PC-9 (cell line): ENCODE measurements around the gene LRRC3C. TPM values are rescaled to one million over a fixed set of nuclear protein-coding genes. Genes with fewer than 3 reads are reported as not detected.

ENCODE experiments used
- BruUV-seq: library from RNA; stranded (reverse); fragments of 400-500 nt; replicated peaks from 2 replicates; lab custom pipeline; 2021; lab: Mats Ljungman, UMichigan
- CTCF ChIA-PET: fragments of 300-600 bp; sonication (Branson Sonifier 250); formaldehyde crosslinking; loops from one replicate; lab custom pipeline; 2022; ENCODE audit warnings: antibody characterized with exemption; lab: Charles Lee
- POLR2A ChIA-PET: fragments of 300-600 bp; sonication (Branson Sonifier 250); formaldehyde crosslinking; loops from one replicate; lab custom pipeline; 2022; ENCODE audit warnings: antibody characterized with exemption; ENCODE audit not compliant: unreplicated experiment; lab: Charles Lee
- DNase-seq, 2 experiments: peaks; one replicate each; pipeline versions ENCODE4 v3.0.0 to v3.0.0-alpha.2; 2015 to 2022; ENCODE audit warnings: mixed read lengths in 1 of 2
- H2AFZ ChIP-seq: fragments of 200-600 bp; sonication (generic); 2 replicates; pipeline ENCODE4 v1.8.1; 2017; ENCODE audit warnings: antibody characterized with exemption
- H3F3A ChIP-seq: fragments of 200-600 bp; sonication (generic); 2 replicates; pipeline ENCODE4 v1.8.1; 2017; ENCODE audit warnings: antibody characterized with exemption, mild to moderate bottlenecking, low read depth; ENCODE audit not compliant: insufficient read depth
- H3K27ac ChIP-seq: fragments of 200-600 bp; sonication (generic); 2 replicates; pipeline ENCODE4 v1.6.1; 2016; ENCODE audit warnings: mixed run types
- H3K27me3 ChIP-seq: fragments of 200-600 bp; sonication (generic); 2 replicates; pipeline ENCODE4 v1.6.1; 2016; ENCODE audit warnings: low read depth, mixed run types; ENCODE audit not compliant: insufficient read depth
- H3K36me3 ChIP-seq: fragments of 200-600 bp; sonication (generic); 2 replicates; pipeline ENCODE4 v1.6.1; 2016; ENCODE audit warnings: low read depth, mixed run types
- H3K4me1 ChIP-seq: fragments of 200-600 bp; sonication (generic); replicated peaks from 2 replicates; pipeline ENCODE4 v1.6.1; 2016; ENCODE audit warnings: mixed run types; ENCODE audit not compliant: insufficient read depth
- H3K4me2 ChIP-seq: fragments of 200-600 bp; sonication (generic); 2 replicates; pipeline ENCODE4 v1.6.1; 2017; ENCODE audit warnings: mixed run types
- H3K4me3 ChIP-seq: fragments of 200-600 bp; sonication (generic); 2 replicates; pipeline ENCODE4 v1.6.1; 2016; ENCODE audit warnings: mixed run types
- H3K79me2 ChIP-seq: fragments of 200-600 bp; sonication (generic); 2 replicates; pipeline ENCODE4 v1.6.1; 2017; ENCODE audit warnings: low read depth, mixed run types
- H3K9me2 ChIP-seq: fragments of 200-600 bp; sonication (generic); 2 replicates; pipeline ENCODE4 v1.8.1; 2017; ENCODE audit warnings: mild to moderate bottlenecking; ENCODE audit not compliant: insufficient read depth
- H3K9me3 ChIP-seq: fragments of 200-600 bp; sonication (generic); 2 replicates; pipeline ENCODE4 v1.8.1; 2016; ENCODE audit warnings: low read depth; ENCODE audit not compliant: insufficient read depth
- H4K20me1 ChIP-seq: fragments of 200-600 bp; sonication (generic); 2 replicates; pipeline ENCODE4 v1.8.1; 2017; ENCODE audit not compliant: insufficient read depth
- EZH2 ChIP-seq: fragments of 200-600 bp; sonication (generic); IDR thresholded peaks from 2 replicates; pipeline ENCODE4 v1.8.0; 2017; ENCODE audit warnings: antibody characterized with exemption, low read depth
- intact Hi-C: fragments of 100-400 bp; cut with micrococcal nuclease; formaldehyde crosslinking; loops from one replicate; pipeline ENCODE4 v1.10.0; 2022; ENCODE audit not compliant: unreplicated experiment
- total RNA-seq: library from RNA; stranded (reverse); gene quantifications from 2 replicates; pipeline ENCODE4 v1.2.3, GENCODE V29; 2021
- TF ChIP-seq, protein P1 (sequence below): fragments of 200-600 bp; sonication (generic); conservative IDR thresholded peaks from 2 replicates; pipeline ENCODE4 v1.6.1; 2017; ENCODE audit warnings: mixed run types, antibody characterized with exemption, mild to moderate bottlenecking, moderate library complexity

The LRRC3C gene
- total RNA-seq, 1 experiment from 2014 or later: not detected

GRCh38 chr17:39949028-39949427 is 21.5 kb downstream of the LRRC3C start:
- DNase-seq: peak in 1 of 2 experiments; percentile 85
- intact Hi-C loops: no loop called here
- TF ChIP-seq, protein P1, sequence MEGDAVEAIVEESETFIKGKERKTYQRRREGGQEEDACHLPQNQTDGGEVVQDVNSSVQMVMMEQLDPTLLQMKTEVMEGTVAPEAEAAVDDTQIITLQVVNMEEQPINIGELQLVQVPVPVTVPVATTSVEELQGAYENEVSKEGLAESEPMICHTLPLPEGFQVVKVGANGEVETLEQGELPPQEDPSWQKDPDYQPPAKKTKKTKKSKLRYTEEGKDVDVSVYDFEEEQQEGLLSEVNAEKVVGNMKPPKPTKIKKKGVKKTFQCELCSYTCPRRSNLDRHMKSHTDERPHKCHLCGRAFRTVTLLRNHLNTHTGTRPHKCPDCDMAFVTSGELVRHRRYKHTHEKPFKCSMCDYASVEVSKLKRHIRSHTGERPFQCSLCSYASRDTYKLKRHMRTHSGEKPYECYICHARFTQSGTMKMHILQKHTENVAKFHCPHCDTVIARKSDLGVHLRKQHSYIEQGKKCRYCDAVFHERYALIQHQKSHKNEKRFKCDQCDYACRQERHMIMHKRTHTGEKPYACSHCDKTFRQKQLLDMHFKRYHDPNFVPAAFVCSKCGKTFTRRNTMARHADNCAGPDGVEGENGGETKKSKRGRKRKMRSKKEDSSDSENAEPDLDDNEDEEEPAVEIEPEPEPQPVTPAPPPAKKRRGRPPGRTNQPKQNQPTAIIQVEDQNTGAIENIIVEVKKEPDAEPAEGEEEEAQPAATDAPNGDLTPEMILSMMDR: no peak
- TF ChIP-seq EZH2: no peak
- Histone ChIP-seq H3K4me3 (no peak overlapping the region), H2AFZ (no peak overlapping the region), H3K79me2 (no peaks in the 10 kb centered on the region), H3K36me3 (no peaks in the 10 kb centered on the region), H3K9me2 (no peaks in the 10 kb centered on the region), H3K9me3 (no peaks in the 10 kb centered on the region), H3F3A (peaks cover 12% of the 10 kb centered on the region; the same call in 1 of the 2 replicates), H3K27ac (peak overlapping the region; percentile 71), H4K20me1 (no peaks in the 10 kb centered on the region), H3K27me3 (no peaks in the 10 kb centered on the region), H3K4me1 (peaks cover 20% of the 10 kb centered on the region), H3K4me2 (peak overlapping the region; percentile 17)
- ChIA-PET CTCF (no interaction called here), POLR2A (interaction anchor here (0.8 kb wide), 1 partner anchor 171 kb away, joined by 6 read pairs; no protein-coding TSS in a partner anchor)
- BruUV-seq: no TSS peak

DNA sequence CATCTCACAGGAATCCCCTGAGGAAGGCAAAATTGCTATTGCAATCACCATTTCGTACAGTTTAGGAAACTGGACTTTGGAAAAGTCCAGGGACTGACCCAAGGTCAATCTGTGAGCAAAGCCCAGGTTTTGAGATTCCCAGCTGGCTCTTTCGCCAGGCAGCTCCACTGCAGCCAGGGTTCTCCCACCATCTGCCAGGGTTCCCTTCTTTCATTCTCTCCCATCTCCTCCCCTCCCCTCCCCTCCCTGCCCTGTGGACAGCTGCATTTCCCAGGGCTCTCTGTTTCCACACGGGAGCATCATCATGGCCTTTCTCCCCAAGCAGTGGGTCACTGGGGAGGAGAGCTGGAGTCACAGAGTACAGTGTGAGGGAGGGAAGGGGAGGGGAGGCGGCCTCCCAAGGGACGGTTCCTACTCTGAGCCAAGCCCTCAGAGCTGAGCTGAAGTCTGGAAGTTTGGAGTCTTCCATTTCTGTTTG is 23.4 kb downstream of the LRRC3C start:
- no peak overlapping the region for H3K4me2 ChIP-seq
- H2AFZ ChIP-seq: no peak overlapping the region
- no peaks in the 10 kb centered on the region for H3K27me3 ChIP-seq
- intact Hi-C loops: loop anchor here (10.0 kb wide), 1 partner anchor 196 kb away; no protein-coding TSS in a partner anchor
- H3K4me3 ChIP-seq: no peak overlapping the region
- H3K27ac ChIP-seq: no peak overlapping the region
- no peaks in the 10 kb centered on the region for H4K20me1 ChIP-seq
- H3K9me3 ChIP-seq: no peaks in the 10 kb centered on the region
- no peak for TF ChIP-seq EZH2
- TF ChIP-seq, protein P1: no peak
- no peaks in the 10 kb centered on the region for H3K79me2 ChIP-seq
- H3K36me3 ChIP-seq: no peaks in the 10 kb centered on the region
- peaks cover 20% of the 10 kb centered on the region for H3K4me1 ChIP-seq
- ChIA-PET CTCF (no interaction called here), POLR2A (interaction anchor here (0.6 kb wide), 1 partner anchor 12 kb away, joined by 4 read pairs; no protein-coding TSS in a partner anchor)
- H3F3A ChIP-seq: peaks cover 14% of the 10 kb centered on the region; the same call in 1 of the 2 replicates
- no TSS peak for BruUV-seq
- H3K9me2 ChIP-seq: no peaks in the 10 kb centered on the region
- no peak for DNase-seq

DNA sequence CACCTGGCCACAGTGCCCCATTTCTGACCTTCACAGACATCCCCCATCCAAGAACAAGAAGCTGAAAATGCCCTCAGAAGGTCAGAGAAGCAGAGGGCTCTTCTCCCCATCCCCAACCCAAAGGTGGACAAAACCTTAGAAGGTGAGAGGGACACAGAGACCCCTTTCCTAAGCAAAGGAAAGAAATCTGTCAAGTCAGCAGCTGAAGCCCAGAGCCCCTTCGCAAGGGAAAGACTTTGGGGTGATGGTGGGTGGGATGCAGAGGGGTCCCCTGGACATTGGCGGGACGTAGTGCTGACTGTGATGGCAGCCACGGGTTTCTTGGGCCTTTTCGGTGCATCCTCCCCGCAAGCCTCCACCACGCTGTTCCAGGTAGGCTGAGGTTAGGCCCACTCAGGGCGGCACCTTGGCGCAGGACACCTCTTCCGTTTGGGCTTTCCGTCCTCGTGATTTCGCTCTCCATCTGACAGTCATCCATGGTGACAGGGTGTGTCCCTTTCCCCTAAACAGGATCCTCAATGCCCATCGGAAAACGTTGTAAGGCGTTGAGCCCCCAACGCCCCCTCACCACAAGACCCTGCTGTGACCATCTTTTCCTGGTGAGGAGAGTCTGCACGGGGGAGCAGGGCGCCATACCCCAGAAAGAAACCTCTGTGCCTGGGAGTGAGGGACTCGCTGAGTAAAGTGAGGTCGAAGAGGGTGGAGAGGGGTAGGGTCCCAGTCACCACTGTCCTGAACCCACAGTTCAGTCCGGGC is 24.6 kb downstream of the LRRC3C start:
- intact Hi-C loops: loop anchor here (10.0 kb wide), 1 partner anchor 197 kb away; no protein-coding TSS in a partner anchor
- ChIA-PET POLR2A (interaction anchor here (0.6 kb wide), 1 partner anchor 1034 kb away, joined by 5 read pairs; no protein-coding TSS in a partner anchor), CTCF (interaction anchor here (0.6 kb wide), 2 partner anchors 161 to 320 kb away, joined by 7 to 10 read pairs; no protein-coding TSS in a partner anchor)
- Histone ChIP-seq H4K20me1 (no peaks in the 10 kb centered on the region), H3K27me3 (no peaks in the 10 kb centered on the region), H3K4me2 (peak overlapping the region; percentile 77), H3K36me3 (no peaks in the 10 kb centered on the region), H2AFZ (peak overlapping the region; percentile 73), H3K79me2 (no peaks in the 10 kb centered on the region), H3K9me2 (no peaks in the 10 kb centered on the region), H3F3A (peaks cover 14% of the 10 kb centered on the region; the same call in 1 of the 2 replicates), H3K9me3 (no peaks in the 10 kb centered on the region), H3K27ac (no peak overlapping the region), H3K4me3 (peak overlapping the region; percentile 41; the same call in 1 of the 2 replicates), H3K4me1 (peaks cover 20% of the 10 kb centered on the region)
- no peak for DNase-seq
- TF ChIP-seq, protein P1: no peak
- no peak for TF ChIP-seq EZH2
- TSS peak; percentile 52 for BruUV-seq
